HG03045 (cell line): ENCODE results near the gene SURF6.
"Not testable (repeated sequence)": the region's sequence is repeated elsewhere in the genome, so short reads cannot be mapped to it uniquely, and the experiment has no call there.

Experiments
- ATAC-seq: cut with Tn5 transposase; IDR thresholded peaks from one replicate; pipeline ENCODE4 v1.9.1; 2021; ENCODE audit warnings: mild to moderate bottlenecking, moderate library complexity; ENCODE audit not compliant: unreplicated experiment

Gene SURF6

GRCh38 chr9:133329306-133330156 is 6.5 kb downstream of the SURF6 start:
- ATAC-seq: not testable (repeated sequence)

GRCh38 chr9:133327834-133328484 is 8.0 kb downstream of the SURF6 start:
- ATAC-seq: no peak

- ATAC-seq: not testable (repeated sequence)
These were observed 9.0 kb downstream of the SURF6 start for GRCh38 chr9:133327021-133327420.

GRCh38 chr9:133323991-133324703 is 11.8 kb downstream of the SURF6 start:
- ATAC-seq: no peak

GRCh38 chr9:133323211-133323610 is 12.8 kb downstream of the SURF6 start:
- ATAC-seq: no peak

GRCh38 chr9:133322701-133323100 is 13.3 kb downstream of the SURF6 start:
- ATAC-seq: no peak

GRCh38 chr9:133321411-133321935 is 14.5 kb downstream of the SURF6 start:
- ATAC-seq: no peak

GRCh38 chr9:133320421-133320881 is 15.5 kb downstream of the SURF6 start:
- ATAC-seq: no peak

- not testable (repeated sequence) for ATAC-seq
These were observed 18.4 kb downstream of the SURF6 start for GRCh38 chr9:133317551-133317950.

GRCh38 chr9:133315997-133316396 is 20.0 kb downstream of the SURF6 start:
- ATAC-seq: no peak

GRCh38 chr9:133309608-133310007 is 26.4 kb downstream of the SURF6 start:
- ATAC-seq: no peak

GRCh38 chr9:133307301-133307700 is 28.7 kb downstream of the SURF6 start:
- no peak for ATAC-seq

GRCh38 chr9:133306242-133307204 is 29.5 kb downstream of the SURF6 start:
- no peak for ATAC-seq

GRCh38 chr9:133305731-133306130 is 30.3 kb downstream of the SURF6 start:
- ATAC-seq: no peak

GRCh38 chr9:133304477-133305377 is 31.3 kb downstream of the SURF6 start:
- no peak for ATAC-seq

- ATAC-seq: no peak
These were observed 31.9 kb downstream of the SURF6 start for GRCh38 chr9:133304158-133304470.

- no peak for ATAC-seq
These were observed 32.5 kb downstream of the SURF6 start for GRCh38 chr9:133303266-133304157.
